Activated T-helper 9 cell treated with anti-CD3 and anti-CD28 coated beads, Interleukin-2, amount 50 U/mL, for 16 hours (primary cell): ENCODE measurements around the gene TCAIM.

Experiments
- DNase-seq: peaks from one replicate; pipeline ENCODE4 v3.0.0-alpha.2; 2020; ENCODE audit warnings: low read depth

Gene TCAIM

DNA sequence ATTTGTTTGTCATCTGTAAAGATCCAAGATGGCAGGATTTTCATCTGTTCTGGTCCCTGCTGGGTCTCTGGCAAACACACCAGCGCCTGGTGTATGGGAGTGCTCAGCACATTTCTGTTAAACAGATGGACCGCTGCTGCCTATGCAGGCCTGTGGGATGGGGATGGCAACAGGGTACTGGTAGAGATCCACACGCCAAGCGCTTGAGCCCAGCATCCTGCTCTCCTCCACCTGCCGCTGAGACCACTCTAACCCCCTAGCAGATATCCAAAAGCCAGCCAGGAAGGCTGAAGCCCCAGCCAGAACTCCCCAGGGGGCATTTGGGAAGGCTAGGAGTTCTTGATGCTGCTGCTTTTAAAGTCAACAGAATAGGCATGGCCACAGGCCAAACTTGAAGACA lies 107.2 kb downstream of the TCAIM start:
- DNase-seq = no peak

DNA sequence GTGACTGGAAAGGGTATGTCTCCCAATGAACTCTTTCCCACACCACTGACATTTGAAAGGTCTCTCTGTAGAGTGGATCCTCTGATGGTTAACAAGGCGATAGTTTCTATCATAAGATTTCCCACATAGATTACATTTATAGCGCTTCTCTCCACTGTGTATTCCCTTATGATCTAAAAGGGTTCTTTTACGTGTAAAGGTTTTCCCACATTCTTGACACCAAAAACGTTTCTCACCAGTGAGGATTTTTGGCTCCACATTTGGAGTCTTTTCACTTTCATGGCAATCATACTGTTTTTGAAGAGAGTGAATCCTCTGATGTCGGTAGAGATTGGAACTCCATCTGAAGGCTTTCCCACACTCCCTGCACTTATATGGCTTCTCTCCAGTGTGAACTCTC lies 108.4 kb downstream of the TCAIM start:
- DNase-seq = no peak

DNA sequence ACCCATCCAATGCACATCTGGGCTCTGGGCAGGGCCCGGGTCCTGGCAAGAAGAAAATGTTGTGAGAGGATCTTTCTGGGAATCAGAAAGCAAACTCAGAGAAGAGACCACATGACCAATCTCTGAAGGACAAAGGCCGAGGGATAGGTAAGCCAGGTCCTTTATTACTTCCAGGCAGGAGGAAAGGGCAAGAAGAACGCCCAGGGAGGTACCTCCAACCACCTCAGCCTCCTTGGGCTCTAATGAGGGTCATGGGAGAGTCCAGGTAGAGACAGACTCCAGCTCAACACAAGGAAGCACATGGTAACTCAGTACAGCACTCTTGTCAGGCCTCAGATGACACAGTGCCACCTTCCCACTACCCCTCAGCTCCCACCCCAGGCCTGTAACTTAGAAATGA lies 112.9 kb downstream of the TCAIM start:
- DNase-seq = no peak

DNA sequence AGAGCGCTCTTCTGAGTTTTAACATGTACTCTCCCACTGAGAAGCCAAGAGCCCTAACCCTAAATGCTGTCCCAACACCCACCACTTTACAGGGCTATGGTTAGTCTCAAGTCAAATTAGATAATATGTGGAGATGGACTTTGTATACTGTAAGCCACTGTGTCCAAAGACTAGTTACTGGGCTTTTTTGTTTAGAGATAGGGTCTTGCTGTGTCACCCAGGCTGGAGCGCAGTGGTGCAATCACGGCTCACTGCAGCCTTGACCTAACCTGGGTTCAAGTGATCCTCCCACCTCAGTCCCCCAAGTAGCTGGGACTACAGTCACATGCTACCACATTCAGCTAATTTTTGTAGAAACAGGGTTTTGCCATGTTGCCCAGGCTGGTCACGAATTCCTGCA lies 115.7 kb downstream of the TCAIM start:
- no peak for DNase-seq

DNA sequence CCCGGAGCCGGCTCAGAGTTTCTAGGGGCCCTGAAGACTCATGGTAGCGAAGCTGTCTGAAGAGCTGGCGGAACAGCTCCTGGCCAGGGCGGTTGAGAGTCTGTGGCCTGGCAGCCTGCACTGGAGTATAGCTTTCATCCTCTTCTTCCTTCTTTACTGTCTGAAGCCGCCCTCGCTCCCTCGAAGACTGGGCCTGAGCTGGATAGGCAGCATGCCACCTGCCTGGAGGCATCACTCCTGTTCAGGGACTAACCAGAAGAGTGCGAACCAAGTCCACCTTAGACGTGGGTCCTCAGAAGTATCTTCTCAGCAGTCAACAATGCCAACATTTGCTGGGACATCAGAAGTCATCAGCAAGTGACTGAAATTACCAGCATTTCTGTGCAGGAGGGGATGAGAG lies 116.8 kb downstream of the TCAIM start:
- DNase-seq = no peak
